ENCODE results near the gene MSGN1. TPM values are rescaled to one million over a fixed set of nuclear protein-coding genes. Genes with fewer than 3 reads are reported as not detected.

Gene MSGN1
- total RNA-seq, 1 experiment from 2014 or later: not detected

DNA sequence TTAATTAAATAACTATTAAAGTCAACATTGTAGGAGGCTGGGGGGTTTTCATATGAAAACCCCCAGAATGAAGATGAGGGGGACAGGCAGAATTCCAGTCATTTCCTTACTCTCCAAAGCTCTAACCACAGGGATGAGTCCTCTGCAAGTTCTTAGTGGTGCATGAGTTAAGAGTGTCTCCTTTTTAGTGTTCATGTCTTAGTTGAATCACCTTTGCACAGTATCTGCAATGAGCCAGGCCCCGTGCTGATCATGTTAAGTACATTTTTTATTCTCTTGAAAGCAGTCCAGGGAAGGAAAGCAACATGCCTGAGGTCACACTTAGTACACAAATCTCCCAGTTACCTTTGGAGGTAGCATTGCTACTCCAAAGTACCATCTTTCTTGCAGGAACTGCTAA lies 25.7 kb upstream of the MSGN1 start:
- Histone ChIP-seq H3K56ac (ENCODE audit: insufficient read length, low read depth, low read length) (no peak overlapping the region), H2AK5ac (ENCODE audit: insufficient read length, low read length) (no peak overlapping the region), H2BK20ac (ENCODE audit: low read depth, low read length, poor library complexity, severe bottlenecking) (no peak overlapping the region), H3K18ac (ENCODE audit: insufficient read length, low read depth, low read length) (no peak overlapping the region), H4K91ac (ENCODE audit: insufficient read length, low read depth, low read length) (no peak overlapping the region), H3K79me2 (ENCODE audit: insufficient read depth, low read length) (no peaks in the 10 kb centered on the region), H4K5ac (ENCODE audit: insufficient read length, low read depth, low read length) (no peak overlapping the region), H3K4me2 (ENCODE audit: insufficient read depth, insufficient read length, low read length) (no peak overlapping the region), H3K4ac (ENCODE audit: low read depth, low read length) (no peak overlapping the region), H3K27me3 (ENCODE audit: insufficient read depth, low read length) (no peaks in the 10 kb centered on the region), H2BK15ac (ENCODE audit: low read depth, low read length) (no peak overlapping the region), H3K79me1 (ENCODE audit: insufficient read depth, low read depth, low read length, poor library complexity, severe bottlenecking) (no peaks in the 10 kb centered on the region), H4K8ac (replicated peaks; ENCODE audit: insufficient read length, low read depth, low read length) (no peak overlapping the region), H2AFZ (ENCODE audit: low read length) (no peak overlapping the region), H3K14ac (ENCODE audit: insufficient read depth, low read length) (no peak overlapping the region), H3K23me2 (ENCODE audit: insufficient read length, low read depth, low read length, poor library complexity, severe bottlenecking) (no peaks in the 10 kb centered on the region), H3K9ac (ENCODE audit: extremely low read depth, insufficient read length, low read length) (no peak overlapping the region), H3K23ac (ENCODE audit: insufficient read length, low read depth, low read length) (no peak overlapping the region), H2BK12ac (ENCODE audit: insufficient read length, low read depth, low read length) (no peak overlapping the region), H2BK5ac (ENCODE audit: insufficient read length, low read length) (no peak overlapping the region), H2BK120ac (ENCODE audit: low read depth, low read length, poor library complexity, severe bottlenecking) (no peak overlapping the region), H3T11ph (ENCODE audit: low read length) (no peak overlapping the region), H4K20me1 (ENCODE audit: control insufficient read depth, insufficient read depth, insufficient read length) (no peaks in the 10 kb centered on the region), H3K27ac (ENCODE audit: insufficient read length, low read depth, low read length) (no peak overlapping the region), H3K9me3 (ENCODE audit: control insufficient read depth, low read depth, low read length) (no peaks in the 10 kb centered on the region), H3K4me1 (ENCODE audit: insufficient read depth, low read length) (peaks cover 2% of the 10 kb centered on the region; the same call in 1 of the 2 replicates)
- no CpG with 5 or more reads among the region's 1 CpG for WGBS (ENCODE audit: extremely low coverage, insufficient read length, low lambda C conversion rate)
- peaks cover 12% of the 10 kb centered on the region for H3K27me3 Mint-ChIP-seq (ENCODE audit: low read depth)
- peaks cover 7 to 15% of the 10 kb centered on the region in 2 experiments for H3K4me1 Mint-ChIP-seq
- H3K9me3 Mint-ChIP-seq: no peaks in the 10 kb centered on the region
- H3K27ac Mint-ChIP-seq: peak overlapping the region in 1 of 3 experiments; percentile 65; a peak in 1 of 7 replicates
- TF ChIP-seq CTCF (conservative IDR thresholded peaks at IDR 0.05): no peak
- no peak overlapping the region for H3K4me3 Mint-ChIP-seq
- no peak for DNase-seq
- H3K36me3 Mint-ChIP-seq (ENCODE audit: insufficient read depth in 1 of 3, low read depth in 3 of 3): no peaks in the 10 kb centered on the region

Data from H9 (cell line).